ENCODE results near the gene C16orf78. TPM values are rescaled to one million over a fixed set of nuclear protein-coding genes. Genes with fewer than 3 reads are reported as not detected.
"Not testable (repeated sequence)": the region's sequence is repeated elsewhere in the genome, so short reads cannot be mapped to it uniquely, and the experiment has no call there.

Gene C16orf78
- total RNA-seq, 6 donors from 2014 or later: not detected

- TF ChIP-seq POLR2AphosphoS5 (IDR thresholded peaks at IDR 0.05): no peak
- no peak for TF ChIP-seq CTCF (IDR thresholded peaks at IDR 0.05)
- TF ChIP-seq POLR2A (IDR thresholded peaks at IDR 0.05): no peak
- no peak for TF ChIP-seq EP300 (IDR thresholded peaks at IDR 0.05)
- peak in 1 of 2 donors; percentile 58 for DNase-seq
- WGBS, 2 donors: 54 to 57% methylated on average over 12 to 20 of the region's 20 CpGs
Observed at GRCh38 chr16:49356728-49357488, 16.7 kb upstream of the C16orf78 start.

DNA sequence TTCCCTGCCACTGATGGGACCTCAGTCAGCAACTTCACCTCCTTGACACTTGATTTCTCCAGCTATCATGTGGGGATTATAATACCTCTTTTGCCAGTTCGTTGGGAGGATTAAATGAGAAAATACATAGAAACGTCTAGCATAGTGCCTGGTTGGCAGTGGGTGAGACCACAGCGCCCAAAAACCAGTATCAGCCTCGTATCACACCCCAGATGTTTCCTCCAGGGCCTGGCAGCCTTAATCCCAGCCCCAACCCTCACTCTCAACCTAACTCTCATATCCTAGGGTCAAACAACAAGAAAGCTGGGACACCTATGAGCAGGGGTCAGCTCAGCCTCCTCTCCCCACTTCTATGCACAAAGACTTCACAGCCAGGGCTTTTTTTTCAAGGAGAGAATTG lies 14.0 kb upstream of the C16orf78 start:
- Histone ChIP-seq H3K27ac (no peak overlapping the region), H3K27me3 (no peaks in the 10 kb centered on the region), H3K36me3 (no peaks in the 10 kb centered on the region), H3K4me3 (no peak overlapping the region), H3K4me1 (no peaks in the 10 kb centered on the region), H3K9me3 (no peaks in the 10 kb centered on the region)
- ATAC-seq (ENCODE audit: low FRiP score in 2 of 2): no peak
- 41 to 50% methylated on average over 4 of the region's 4 CpGs for WGBS, 2 donors
- no peak for DNase-seq
- TF ChIP-seq POLR2A (IDR thresholded peaks at IDR 0.05) (no peak), POLR2AphosphoS5 (IDR thresholded peaks at IDR 0.05) (no peak), EP300 (IDR thresholded peaks at IDR 0.05) (no peak), CTCF (IDR thresholded peaks at IDR 0.05) (no peak)

More at GRCh38 chr16:49356728-49357488, 16.7 kb upstream of the C16orf78 start:
- Histone ChIP-seq H3K4me3 (no peak overlapping the region), H3K9me3 (no peaks in the 10 kb centered on the region), H3K27ac (no peak overlapping the region), H3K4me1 (no peaks in the 10 kb centered on the region), H3K27me3 (no peaks in the 10 kb centered on the region), H3K36me3 (no peaks in the 10 kb centered on the region)
- ATAC-seq (ENCODE audit: low FRiP score in 2 of 2): no peak

- not testable (repeated sequence) for H3K4me3 ChIP-seq; H3K36me3 ChIP-seq; H3K4me1 ChIP-seq; DNase-seq; H3K9me3 ChIP-seq; H3K27me3 ChIP-seq; ATAC-seq (ENCODE audit: low FRiP score in 2 of 2); H3K27ac ChIP-seq
- WGBS, 2 donors: 76 to 89% methylated on average over 6 of the region's 6 CpGs
Observed at GRCh38 chr16:49361731-49362130, 11.9 kb upstream of the C16orf78 start.

DNA sequence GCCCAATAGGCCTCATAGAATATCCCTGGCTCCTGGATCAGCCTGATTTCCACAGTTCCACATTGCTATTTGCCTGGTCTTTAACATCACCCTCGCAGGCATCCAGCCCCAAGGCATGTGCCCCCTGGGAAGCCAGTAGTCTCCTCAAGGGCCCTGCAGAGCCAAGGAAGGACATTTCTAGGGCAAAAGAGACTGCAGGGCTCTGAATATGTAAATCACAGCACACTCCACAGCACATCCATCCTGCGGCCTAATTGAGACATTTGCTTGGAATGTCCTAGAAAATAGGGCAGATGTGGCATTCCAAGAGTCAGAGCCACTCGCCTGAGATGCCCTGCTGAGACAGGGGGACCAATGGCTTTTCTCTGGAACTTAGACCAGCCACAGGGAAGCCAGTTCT lies 11.4 kb upstream of the C16orf78 start:
- TF ChIP-seq EP300 (IDR thresholded peaks at IDR 0.05) (no peak), POLR2AphosphoS5 (IDR thresholded peaks at IDR 0.05) (no peak), POLR2A (IDR thresholded peaks at IDR 0.05) (no peak), CTCF (IDR thresholded peaks at IDR 0.05) (no peak)
- H3K4me3 ChIP-seq: no peak overlapping the region
- H3K4me1 ChIP-seq: no peaks in the 10 kb centered on the region
- 74 to 76% methylated on average over 2 to 3 of the region's 3 CpGs for WGBS, 2 donors
- DNase-seq (no peak), ATAC-seq (ENCODE audit: low FRiP score in 2 of 2) (no peak)
- H3K27me3 ChIP-seq: no peaks in the 10 kb centered on the region
- no peak overlapping the region for H3K27ac ChIP-seq
- H3K9me3 ChIP-seq: no peaks in the 10 kb centered on the region
- no peaks in the 10 kb centered on the region for H3K36me3 ChIP-seq

DNA sequence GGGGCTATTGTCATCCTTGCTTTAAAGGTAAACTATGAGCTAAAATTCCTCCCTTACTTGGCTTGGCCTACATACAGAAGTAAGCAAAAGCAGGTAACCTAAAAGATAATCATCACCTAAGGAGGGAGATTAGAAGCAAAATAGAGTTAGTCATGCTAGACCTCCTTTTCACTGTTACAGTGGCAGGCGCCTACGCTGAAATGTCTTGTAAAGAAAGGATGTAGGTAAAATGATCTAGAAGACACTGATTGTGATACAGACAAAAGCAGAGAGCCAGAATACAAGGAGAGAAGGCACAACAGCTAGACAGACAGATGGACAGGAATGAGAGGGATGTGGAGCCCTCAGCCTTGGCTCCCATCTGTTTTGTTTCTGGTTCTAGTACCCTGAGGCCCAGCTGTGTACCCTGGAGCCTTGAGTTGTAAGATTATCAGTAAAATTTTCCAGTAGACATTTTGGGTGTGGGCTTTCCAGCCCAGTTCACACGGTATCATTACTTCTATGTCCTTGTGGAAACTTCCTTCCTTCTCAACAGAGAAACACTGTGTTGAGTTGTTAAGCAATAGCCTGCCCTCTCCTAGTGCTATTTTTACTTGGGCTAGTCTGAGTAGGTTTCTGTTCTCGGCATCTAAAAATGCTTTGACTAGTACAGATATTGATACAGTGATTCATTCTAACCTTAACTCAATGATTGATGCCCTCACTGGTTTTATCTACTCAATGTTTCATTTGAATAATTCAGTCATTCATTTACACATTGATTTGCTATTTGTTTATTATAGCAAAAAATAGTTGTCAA lies 7.7 kb upstream of the C16orf78 start:
- Histone ChIP-seq H3K4me3 (no peak overlapping the region), H3K27me3 (no peaks in the 10 kb centered on the region), H3K27ac (no peak overlapping the region), H3K4me1 (no peaks in the 10 kb centered on the region), H3K36me3 (no peaks in the 10 kb centered on the region), H3K9me3 (no peaks in the 10 kb centered on the region)
- no peak for DNase-seq
- 65 to 70% methylated on average over 4 of the region's 4 CpGs for whole genome bisulfite sequencing, 2 donors
- ATAC-seq (ENCODE audit: low FRiP score in 2 of 2): no peak
- no peak for TF ChIP-seq CTCF (IDR thresholded peaks at IDR 0.05)
- TF ChIP-seq POLR2AphosphoS5 (IDR thresholded peaks at IDR 0.05): no peak

Data from upper lobe of left lung (tissue), 6 donors.